ENCODE results near the gene CORO1A.

DNA sequence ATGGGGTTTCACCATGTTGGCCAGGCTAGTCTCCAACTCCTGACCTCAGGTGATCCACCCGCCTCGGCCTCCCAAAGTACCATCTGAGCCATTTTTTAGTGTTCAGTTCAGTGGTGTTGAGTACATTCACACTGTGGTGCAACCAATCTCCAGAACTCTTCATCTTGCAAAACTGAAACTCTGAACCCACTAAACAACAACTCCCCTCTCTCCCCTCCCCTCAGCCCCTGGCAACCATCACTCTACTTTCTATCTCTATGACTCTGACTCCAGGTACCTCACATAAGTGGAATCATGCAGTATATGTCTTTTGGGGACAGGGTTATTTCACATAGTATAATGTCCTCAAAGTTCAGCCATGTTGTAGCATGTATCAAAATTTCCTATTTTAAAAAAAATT, 41.7 kb upstream of the CORO1A start:
- no peak for TF ChIP-seq POLR2AphosphoS5 (IDR thresholded peaks at IDR 0.05; ENCODE audit: low read depth, low read length)
- no peak for TF ChIP-seq FOXP2 (optimal IDR thresholded peaks at IDR 0.05; ENCODE audit: borderline replicate concordance, extremely low read depth, extremely low read length, insufficient read depth)
- no peak for TF ChIP-seq SIN3A (IDR thresholded peaks at IDR 0.05; ENCODE audit: borderline replicate concordance, insufficient read depth, low read length)
- no peak for TF ChIP-seq REST (IDR thresholded peaks at IDR 0.05; ENCODE audit: insufficient read depth in 1 of 2, low read depth in 2 of 2, low read length in 2 of 2)

Measured in PFSK-1 (cell line).